Breast epithelium (tissue), 4 donors: ENCODE measurements around the gene DOLPP1. TPM values are rescaled to one million over a fixed set of nuclear protein-coding genes. Genes with fewer than 3 reads are reported as not detected.

Source experiments
- DNase-seq, 2 donors: peaks; one replicate each; pipeline ENCODE4 v3.0.0-alpha.2; 2019; ENCODE audit warnings: low spot score in 2 of 2
- H3K27ac ChIP-seq, 2 donors: fragments of 200-600 bp; sonication (generic) in 1 of 2; one replicate each; pipeline ENCODE4 v1.5.1; 2016 to 2019; ENCODE audit warnings: mild to moderate bottlenecking in 1 of 2
- H3K27me3 ChIP-seq, 2 donors: fragments of 200-600 bp; sonication (generic) in 1 of 2; one replicate each; pipeline versions ENCODE4 v1.5.1 to v1.6.0; 2017 to 2019; ENCODE audit warnings: control low read depth in 1 of 2, mild to moderate bottlenecking in 1 of 2
- H3K36me3 ChIP-seq: fragments of 200-600 bp; one replicate; pipeline ENCODE4 v1.5.1; 2019
- H3K4me1 ChIP-seq, 2 donors: fragments of 200-600 bp; sonication (generic); one replicate each; pipeline ENCODE4 v1.5.1; 2016 to 2019; ENCODE audit warnings: control low read depth in 1 of 2
- H3K4me3 ChIP-seq, 3 donors: fragments of 200-600 bp; sonication (generic); 1 replicate in 2 of 3; 2 replicates in 1 of 3; pipeline ENCODE4 v1.5.1; 2016 to 2019; ENCODE audit warnings: mild to moderate bottlenecking in 3 of 3, moderate library complexity in 2 of 3
- H3K9me3 ChIP-seq, 2 donors: fragments of 200-600 bp; sonication (generic) in 1 of 2; one replicate each; pipeline ENCODE4 v1.5.1; 2016 to 2019; ENCODE audit warnings: control low read depth in 1 of 2
- CTCF ChIP-seq, 3 donors: fragments of 450-650 bp; IDR thresholded peaks; one replicate each; pipeline ENCODE4 v1.5.1; 2016 to 2017; ENCODE audit warnings: antibody characterized with exemption in 3 of 3, mild to moderate bottlenecking in 3 of 3, moderate library complexity in 3 of 3
- POLR2A ChIP-seq: fragments of 450-650 bp; IDR thresholded peaks from one replicate; pipeline ENCODE4 v1.6.1; 2016; ENCODE audit warnings: antibody characterized with exemption, mild to moderate bottlenecking, moderate library complexity
- POLR2AphosphoS5 ChIP-seq, 3 donors: sonication (generic); formaldehyde crosslinking; IDR thresholded peaks; one replicate each; pipeline ENCODE4 v1.6.1; 2017; ENCODE audit warnings: antibody characterized with exemption in 3 of 3
- intact Hi-C: fragments of 100-400 bp; cut with DNase I; formaldehyde crosslinking; loops from one replicate; pipeline ENCODE4 v1.15.1; 2023; ENCODE audit warnings: low total_unique reads
- total RNA-seq, 3 donors: library from RNA; depleted of rRNA; stranded (reverse); fragments of >200 nt; gene quantifications; one replicate each; pipeline ENCODE4 v1.1.0, GENCODE V29; 2016

DOLPP1 gene
- total RNA-seq, 3 donors from 2014 or later, result 5.6 to 9.2 (median 8.6) TPM

- H3K36me3 ChIP-seq, result no peaks in the 10 kb centered on the region
- intact Hi-C loops, result no loop called here
- H3K9me3 ChIP-seq, result no peaks in the 10 kb centered on the region
These were observed 13.7 kb downstream of the DOLPP1 start for GRCh38 chr9:129094387-129095169.

GRCh38 chr9:129095170-129095667, 14.3 kb downstream of the DOLPP1 start:
- TF ChIP-seq POLR2A, result no peak
- TF ChIP-seq POLR2AphosphoS5 (IDR thresholded peaks at IDR 0.05), result no peak
- no peak for TF ChIP-seq CTCF (IDR thresholded peaks at IDR 0.05)
- no peaks in the 10 kb centered on the region for H3K9me3 ChIP-seq
- H3K4me3 ChIP-seq, result no peak overlapping the region
- H3K27ac ChIP-seq, result no peak overlapping the region
- DNase-seq, result no peak
- intact Hi-C loops, result no loop called here
- H3K36me3 ChIP-seq, result no peaks in the 10 kb centered on the region
- no peaks in the 10 kb centered on the region for H3K27me3 ChIP-seq
- H3K4me1 ChIP-seq, result no peaks in the 10 kb centered on the region

More at GRCh38 chr9:129094387-129095169, 13.7 kb downstream of the DOLPP1 start:
- no peak overlapping the region for H3K27ac ChIP-seq
- no peak overlapping the region for H3K4me3 ChIP-seq
- no peak for DNase-seq
- H3K4me1 ChIP-seq, result no peaks in the 10 kb centered on the region
- H3K27me3 ChIP-seq, result no peaks in the 10 kb centered on the region
- TF ChIP-seq POLR2A (no peak), POLR2AphosphoS5 (IDR thresholded peaks at IDR 0.05) (no peak), CTCF (IDR thresholded peaks at IDR 0.05) (no peak)

GRCh38 chr9:129095908-129096307, 15.0 kb downstream of the DOLPP1 start:
- Histone ChIP-seq H3K36me3 (no peaks in the 10 kb centered on the region), H3K9me3 (no peaks in the 10 kb centered on the region), H3K4me3 (no peak overlapping the region), H3K27ac (no peak overlapping the region), H3K4me1 (no peaks in the 10 kb centered on the region), H3K27me3 (no peaks in the 10 kb centered on the region)
- intact Hi-C loops, result no loop called here
- DNase-seq, result no peak
- no peak for TF ChIP-seq CTCF (IDR thresholded peaks at IDR 0.05)
- TF ChIP-seq POLR2AphosphoS5 (IDR thresholded peaks at IDR 0.05), result no peak
- no peak for TF ChIP-seq POLR2A

- Histone ChIP-seq H3K4me3 (no peak overlapping the region), H3K9me3 (no peaks in the 10 kb centered on the region), H3K36me3 (no peaks in the 10 kb centered on the region), H3K27me3 (no peaks in the 10 kb centered on the region), H3K4me1 (no peaks in the 10 kb centered on the region), H3K27ac (no peak overlapping the region)
- intact Hi-C loops, result no loop called here
- no peak for DNase-seq
- TF ChIP-seq CTCF (IDR thresholded peaks at IDR 0.05) (no peak), POLR2AphosphoS5 (IDR thresholded peaks at IDR 0.05) (no peak), POLR2A (no peak)
These were observed 16.9 kb downstream of the DOLPP1 start for GRCh38 chr9:129097671-129098306.

- DNase-seq, result no peak
- Histone ChIP-seq H3K9me3 (no peaks in the 10 kb centered on the region), H3K27me3 (no peaks in the 10 kb centered on the region), H3K27ac (no peak overlapping the region), H3K36me3 (no peaks in the 10 kb centered on the region), H3K4me1 (no peaks in the 10 kb centered on the region), H3K4me3 (no peak overlapping the region)
- TF ChIP-seq POLR2A, result no peak
- no peak for TF ChIP-seq POLR2AphosphoS5 (IDR thresholded peaks at IDR 0.05)
- TF ChIP-seq CTCF (IDR thresholded peaks at IDR 0.05), result no peak
- intact Hi-C loops, result no loop called here
These were observed 17.4 kb downstream of the DOLPP1 start for GRCh38 chr9:129098328-129098727.
